GM12801 (cell line): Measurements from ENCODE around the gene TMEM169.

Source experiments
- TF ChIP-seq, protein P1 (sequence below): IDR thresholded peaks from one replicate; pipeline ENCODE4 v1.5.1; 2011; ENCODE audit warnings: control low read depth; ENCODE audit not compliant: insufficient read length; ENCODE audit errors: extremely low read depth

TMEM169 gene

GRCh38 chr2:216149741-216150140 is 68.0 kb downstream of the TMEM169 start:
- TF ChIP-seq, protein P1, sequence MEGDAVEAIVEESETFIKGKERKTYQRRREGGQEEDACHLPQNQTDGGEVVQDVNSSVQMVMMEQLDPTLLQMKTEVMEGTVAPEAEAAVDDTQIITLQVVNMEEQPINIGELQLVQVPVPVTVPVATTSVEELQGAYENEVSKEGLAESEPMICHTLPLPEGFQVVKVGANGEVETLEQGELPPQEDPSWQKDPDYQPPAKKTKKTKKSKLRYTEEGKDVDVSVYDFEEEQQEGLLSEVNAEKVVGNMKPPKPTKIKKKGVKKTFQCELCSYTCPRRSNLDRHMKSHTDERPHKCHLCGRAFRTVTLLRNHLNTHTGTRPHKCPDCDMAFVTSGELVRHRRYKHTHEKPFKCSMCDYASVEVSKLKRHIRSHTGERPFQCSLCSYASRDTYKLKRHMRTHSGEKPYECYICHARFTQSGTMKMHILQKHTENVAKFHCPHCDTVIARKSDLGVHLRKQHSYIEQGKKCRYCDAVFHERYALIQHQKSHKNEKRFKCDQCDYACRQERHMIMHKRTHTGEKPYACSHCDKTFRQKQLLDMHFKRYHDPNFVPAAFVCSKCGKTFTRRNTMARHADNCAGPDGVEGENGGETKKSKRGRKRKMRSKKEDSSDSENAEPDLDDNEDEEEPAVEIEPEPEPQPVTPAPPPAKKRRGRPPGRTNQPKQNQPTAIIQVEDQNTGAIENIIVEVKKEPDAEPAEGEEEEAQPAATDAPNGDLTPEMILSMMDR: no peak

DNA sequence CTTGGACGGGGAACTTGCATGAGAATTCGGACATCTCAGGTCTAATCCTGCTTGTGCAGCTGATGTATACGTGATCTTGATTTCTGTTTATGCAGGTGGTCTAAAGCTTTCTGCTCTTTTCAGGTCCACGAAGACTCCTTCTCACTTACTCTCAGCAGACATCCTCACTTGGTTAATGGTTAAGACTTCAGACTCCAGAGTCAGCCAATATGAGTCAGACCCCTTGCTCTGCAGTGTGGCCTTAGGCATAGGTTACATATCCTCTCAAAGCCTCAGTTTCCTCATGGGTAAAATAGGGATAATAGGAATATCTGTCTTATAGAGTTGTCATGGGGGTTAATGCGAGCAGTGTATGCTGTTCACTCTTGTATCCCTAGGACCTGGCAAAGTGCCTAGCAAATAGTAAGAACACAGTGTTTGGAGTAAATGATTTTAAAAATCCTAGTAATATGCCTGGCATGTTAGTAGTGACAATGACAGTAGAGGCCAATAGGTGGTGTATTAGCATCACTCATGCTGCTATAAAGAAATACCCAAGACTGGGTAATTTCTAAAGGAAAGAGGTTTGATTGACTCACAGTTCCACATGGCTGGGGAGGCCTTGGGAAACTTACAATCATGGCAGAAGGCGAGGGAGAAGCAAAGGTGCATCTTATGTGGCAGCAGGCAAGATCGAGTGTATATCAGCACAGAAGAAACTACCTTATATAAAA is 69.8 kb downstream of the TMEM169 start:
- TF ChIP-seq, protein P1: no peak
